HCT116 (cell line): ENCODE results near the gene AKNAD1. TPM values are rescaled to one million over a fixed set of nuclear protein-coding genes. Genes with fewer than 3 reads are reported as not detected.

Experiments
- ATAC-seq: fragments of 200-7000 bp; cut with Tn5 transposase; 2 replicates; pipeline ENCODE4 v1.9.1; 2020; ENCODE audit warnings: mild to moderate bottlenecking, moderate library complexity
- BruUV-seq: library from RNA; stranded (reverse); fragments of 400-500 nt; replicated peaks from 2 replicates; lab custom pipeline; 2021; lab: Mats Ljungman, UMichigan
- CTCF ChIA-PET: fragments of 300-600 bp; sonication (Branson Sonifier 250); formaldehyde crosslinking; loops from one replicate; lab custom pipeline; 2021; ENCODE audit warnings: antibody characterized with exemption; lab: Charles Lee
- POLR2A ChIA-PET: fragments of 300-600, 350-600 bp; sonication (Branson Sonifier 250); formaldehyde crosslinking; loops from one replicate; lab custom pipeline; 2021; ENCODE audit warnings: antibody characterized with exemption; lab: Charles Lee
- RAD21 ChIA-PET, 2 experiments: fragments of 300-600 bp; sonication (Branson Sonifier 250); formaldehyde crosslinking; loops; one replicate each; lab custom pipeline; 2023; ENCODE audit warnings: low total read pairs in 2 of 2; ENCODE audit not compliant: uncharacterized antibody in 2 of 2, unreplicated experiment in 2 of 2, low non-redundant PET in 1 of 2; lab: Charles Lee
- DNase-seq: peaks from one replicate; pipeline ENCODE4 v3.0.0-alpha.2; 2010; ENCODE audit warnings: low read depth, low spot score
- H2AFZ ChIP-seq: fragments of 200-600 bp; shearing (Covaris generic), sonication (generic); 2 replicates; pipeline ENCODE4 v1.6.1; 2017; ENCODE audit warnings: low read depth, mixed run types, mixed read lengths, antibody characterized with exemption, low read length; ENCODE audit not compliant: poor library complexity, severe bottlenecking
- H3K27ac ChIP-seq: 2 replicates; pipeline ENCODE4 v1.5.1; 2012; ENCODE audit warnings: low read depth, low read length
- H3K27me3 ChIP-seq: fragments of 200-600 bp; sonication (generic); 2 replicates; pipeline ENCODE4 v1.6.1; 2016; ENCODE audit warnings: mixed run types, low read length, mixed read lengths; ENCODE audit not compliant: insufficient read depth
- H3K36me3 ChIP-seq, 2 experiments: fragments of 200-500 bp in 1 of 2; fragments of 200-600 bp in 1 of 2; sonication (Bioruptor generic) in 1 of 2; sonication (generic) in 1 of 2; 2 replicates each; pipeline versions ENCODE4 v1.5.1 to v1.6.1; 2014 to 2016; ENCODE audit warnings: low read length in 2 of 2, inconsistent platforms in 1 of 2, mixed read lengths in 1 of 2, mixed run types in 1 of 2; ENCODE audit not compliant: insufficient read depth in 2 of 2, control insufficient read depth in 1 of 2
- H3K4me1 ChIP-seq, 2 experiments: fragments of 200-600 bp in 1 of 2; sonication (generic) in 1 of 2; 2 replicates each; pipeline versions ENCODE4 v1.5.1 to v1.6.1; 2012 to 2017; ENCODE audit warnings: low read length in 2 of 2, inconsistent platforms in 1 of 2, mild to moderate bottlenecking in 1 of 2, mixed read lengths in 1 of 2, mixed run types in 1 of 2, moderate library complexity in 1 of 2; ENCODE audit not compliant: insufficient read depth in 2 of 2, control insufficient read depth in 1 of 2
- H3K4me2 ChIP-seq: fragments of 200-600 bp; sonication (generic); 2 replicates; pipeline ENCODE4 v1.6.1; 2017; ENCODE audit warnings: mixed run types, low read length, mixed read lengths
- H3K4me3 ChIP-seq, 2 experiments: fragments of 200-600 bp in 1 of 2; sonication (generic) in 1 of 2; replicated peaks in 1 of 2; 2 replicates each; pipeline ENCODE4 v1.5.1; 2011 to 2016; ENCODE audit warnings: low read length in 2 of 2, control low read depth in 1 of 2, low read depth in 1 of 2, mild to moderate bottlenecking in 1 of 2, mixed read lengths in 1 of 2, mixed run types in 1 of 2
- H3K79me2 ChIP-seq: fragments of 200-600 bp; sonication (generic); 2 replicates; pipeline ENCODE4 v1.6.1; 2017; ENCODE audit warnings: mild to moderate bottlenecking, mixed run types, low read length, moderate library complexity, mixed read lengths; ENCODE audit not compliant: insufficient read depth
- H3K9ac ChIP-seq: fragments of 200-600 bp; sonication (generic); 2 replicates; pipeline ENCODE4 v1.6.1; 2016; ENCODE audit warnings: low read length, mixed read lengths
- H3K9me2 ChIP-seq: fragments of 200-600 bp; sonication (generic), shearing (Covaris generic); 2 replicates; pipeline ENCODE4 v1.6.1; 2017; ENCODE audit warnings: mixed run types, mild to moderate bottlenecking, moderate library complexity; ENCODE audit not compliant: insufficient read depth
- H3K9me3 ChIP-seq, 2 experiments: fragments of 200-500 bp in 1 of 2; fragments of 200-600 bp in 1 of 2; sonication (Bioruptor generic) in 1 of 2; sonication (generic) in 1 of 2; 2 replicates each; pipeline ENCODE4 v1.6.1; 2014 to 2017; ENCODE audit warnings: low read length in 2 of 2, mixed read lengths in 2 of 2, inconsistent platforms in 1 of 2, low read depth in 1 of 2, mild to moderate bottlenecking in 1 of 2, mixed run types in 1 of 2, moderate library complexity in 1 of 2; ENCODE audit not compliant: control insufficient read depth in 1 of 2, insufficient read depth in 1 of 2
- H4K20me1 ChIP-seq: fragments of 200-600 bp; sonication (generic), shearing (Covaris generic); 2 replicates; pipeline ENCODE4 v1.6.1; 2017; ENCODE audit warnings: mixed run types, mild to moderate bottlenecking, moderate library complexity; ENCODE audit not compliant: insufficient read depth
- CTCF ChIP-seq, 3 experiments: fragments of 200-600 bp in 1 of 3; sonication (generic) in 1 of 3; IDR thresholded peaks in 2 of 3; conservative IDR thresholded peaks in 1 of 3; 2 replicates each; pipeline ENCODE4 v1.5.1; 2012 to 2017; ENCODE audit warnings: low read depth in 2 of 3, low read length in 2 of 3, antibody characterized with exemption in 1 of 3, borderline replicate concordance in 1 of 3, control low read depth in 1 of 3, mild to moderate bottlenecking in 1 of 3, mixed read lengths in 1 of 3, mixed run types in 1 of 3, moderate library complexity in 1 of 3; ENCODE audit not compliant: insufficient read depth in 1 of 3
- EGR1 ChIP-seq: IDR thresholded peaks from 2 replicates; pipeline ENCODE4 v1.6.1; 2012; ENCODE audit warnings: low read depth
- ELF1 ChIP-seq: IDR thresholded peaks from 2 replicates; pipeline ENCODE4 v1.6.1; 2012; ENCODE audit warnings: low read depth, borderline replicate concordance
- EZH2 ChIP-seq: fragments of 200-600 bp; sonication (generic); IDR thresholded peaks from 2 replicates; pipeline ENCODE4 v1.6.1; 2017; ENCODE audit warnings: antibody characterized with exemption, mixed run types
- EZH2phosphoT487 ChIP-seq: fragments of 200-600 bp; IDR thresholded peaks from 2 replicates; pipeline ENCODE4 v1.6.1; 2018; ENCODE audit warnings: antibody characterized with exemption, borderline replicate concordance
- JUND ChIP-seq: IDR thresholded peaks from 2 replicates; pipeline ENCODE4 v1.6.1; 2012
- MAX ChIP-seq: IDR thresholded peaks from 2 replicates; pipeline ENCODE4 v1.6.1; 2012
- POLR2A ChIP-seq: IDR thresholded peaks from 2 replicates; pipeline ENCODE4 v1.7.0; 2011; ENCODE audit warnings: borderline replicate concordance; ENCODE audit not compliant: insufficient read depth, insufficient read length; ENCODE audit errors: extremely low read depth
- POLR2AphosphoS5 ChIP-seq: IDR thresholded peaks from 2 replicates; pipeline ENCODE4 v1.6.1; 2011; ENCODE audit warnings: mild to moderate bottlenecking, low read depth, low read length, moderate library complexity
- RAD21 ChIP-seq: IDR thresholded peaks from 2 replicates; pipeline ENCODE4 v1.6.1; 2012; ENCODE audit warnings: low read depth, mild to moderate bottlenecking
- SP1 ChIP-seq: IDR thresholded peaks from 2 replicates; pipeline ENCODE4 v1.6.1; 2012; ENCODE audit warnings: low read depth
- SRF ChIP-seq: IDR thresholded peaks from 2 replicates; pipeline ENCODE4 v1.6.1; 2012; ENCODE audit warnings: low read depth
- TCF7L2 ChIP-seq: IDR thresholded peaks from 2 replicates; pipeline ENCODE4 v1.7.0; 2011; ENCODE audit warnings: borderline replicate concordance, inconsistent platforms; ENCODE audit not compliant: insufficient read depth, insufficient read length; ENCODE audit errors: extremely low read depth
- ZFX ChIP-seq: fragments of 450-650 bp; IDR thresholded peaks from 2 replicates; pipeline ENCODE4 v1.6.1; 2017
- ZNF274 ChIP-seq: fragments of 200-500 bp; sonication (Bioruptor generic); IDR thresholded peaks from 2 replicates; pipeline ENCODE4 v1.6.1; 2014; ENCODE audit warnings: mild to moderate bottlenecking, low read depth, low read length, inconsistent platforms
- intact Hi-C: fragments of 100-400 bp; cut with micrococcal nuclease; formaldehyde crosslinking; loops from 2 replicates; pipeline ENCODE4 v1.10.0; 2022
- total RNA-seq: library from RNA; stranded (reverse); gene quantifications from one replicate; pipeline ENCODE4 v1.2.1, GENCODE V29; 2021; ENCODE audit not compliant: unreplicated experiment

AKNAD1 gene
- total RNA-seq, 1 experiment from 2014 or later = 0.15 TPM

- H3K9me2 ChIP-seq = no peaks in the 10 kb centered on the region
- H3K36me3 ChIP-seq = peaks cover 5 to 12% of the 10 kb centered on the region in 2 experiments; a peak in 3 of 4 replicates
- ChIA-PET POLR2A (interaction anchor here (0.8 kb wide), 1 partner anchor 9 kb away, joined by 3 read pairs; no protein-coding TSS in a partner anchor), CTCF (interaction anchor here (0.8 to 5.3 kb wide), 4 partner anchors 63 to 384 kb away, joined by 3 to 93 read pairs (median 6); a partner anchor contains a TSS), RAD21 (no interaction called here)
- BruUV-seq = no TSS peak
- H3K9ac ChIP-seq = no peak overlapping the region
- TF ChIP-seq ZNF274 (no peak), ZFX (no peak), EZH2 (no peak), EGR1 (no peak), SRF (no peak), JUND (no peak), MAX (no peak), EZH2phosphoT487 (no peak), TCF7L2 (no peak), SP1 (no peak), ELF1 (no peak), POLR2AphosphoS5 (no peak), RAD21 (no peak), POLR2A (no peak), CTCF (IDR thresholded peaks at IDR 0.05 in 2 of 3, conservative IDR thresholded peaks at IDR 0.05 in 1 of 3; ENCODE audit: borderline replicate concordance in 1 of 3, insufficient read depth in 1 of 3, low read depth in 2 of 3, low read length in 2 of 3) (no peak)
- no peak overlapping the region for H2AFZ ChIP-seq
- no peaks in the 10 kb centered on the region; the same call in 1 of the 2 replicates for H4K20me1 ChIP-seq
- no peaks in the 10 kb centered on the region for H3K9me3 ChIP-seq
- H3K4me3 ChIP-seq = no peak overlapping the region
- no peaks in the 10 kb centered on the region for H3K4me1 ChIP-seq
- intact Hi-C loops = loop anchor here (10.0 kb wide), 1 partner anchor 1112 kb away; no protein-coding TSS in a partner anchor
- no peaks in the 10 kb centered on the region for H3K27me3 ChIP-seq
- no peak overlapping the region for H3K4me2 ChIP-seq
- peaks cover 44% of the 10 kb centered on the region for H3K79me2 ChIP-seq
- H3K27ac ChIP-seq = no peak overlapping the region
- no peak for DNase-seq
- no peak for ATAC-seq
These were observed 39.6 kb upstream of the AKNAD1 start for GRCh38 chr1:108896146-108897145.
